GM12891 (cell line): ENCODE data around the gene ABCG5.

ENCODE experiments used
- PAX5 ChIP-seq: IDR thresholded peaks from 2 replicates; pipeline ENCODE4 v1.6.1; 2011; ENCODE audit warnings: low read length, moderate library complexity, mild to moderate bottlenecking; ENCODE audit not compliant: insufficient read depth, severe bottlenecking
- POLR2A ChIP-seq: IDR thresholded peaks from 2 replicates; pipeline ENCODE4 v1.6.1; 2011; ENCODE audit warnings: low read depth, low read length, control low read depth
- POLR2AphosphoS5 ChIP-seq: IDR thresholded peaks from 2 replicates; pipeline ENCODE4 v1.6.1; 2011; ENCODE audit warnings: low read depth, low read length, control low read depth
- SPI1 ChIP-seq: IDR thresholded peaks from 2 replicates; pipeline ENCODE4 v1.6.1; 2011; ENCODE audit warnings: low read depth, low read length, control low read depth
- TAF1 ChIP-seq: IDR thresholded peaks from 2 replicates; pipeline ENCODE4 v1.6.1; 2011; ENCODE audit warnings: low read depth, low read length, control low read depth

GRCh38 chr2:43839776-43840564 is 1.3 kb upstream of the ABCG5 start:
- TF ChIP-seq TAF1 (no peak), POLR2A (no peak), POLR2AphosphoS5 (no peak), SPI1 (no peak), PAX5 (no peak)
